HUDEP-2 (cell line): Measurements from ENCODE around the gene ERN1.
A peak's percentile ranks its signal among the peaks of the same experiment; 100 is the strongest.

Source experiments
- DNase-seq, 76 experiments: peaks; one replicate each; lab custom pipeline; 2025; ENCODE audit not compliant: unreplicated experiment in 76 of 76; lab: John Stamatoyannopoulos, UW

Gene ERN1

GRCh38 chr17:64158831-64159590, 29.1 kb upstream of the ERN1 start:
- no peak for DNase-seq

- no peak for DNase-seq
These were observed 28.5 kb upstream of the ERN1 start for GRCh38 chr17:64158406-64158805.

GRCh38 chr17:64157669-64158180, 27.8 kb upstream of the ERN1 start:
- no peak for DNase-seq

- no peak for DNase-seq
These were observed 26.7 kb upstream of the ERN1 start for GRCh38 chr17:64156670-64157069.

- DNase-seq, result no peak
These were observed 26.0 kb upstream of the ERN1 start for GRCh38 chr17:64155751-64156544.

GRCh38 chr17:64155129-64155528, 25.2 kb upstream of the ERN1 start:
- DNase-seq, result no peak

GRCh38 chr17:64154717-64155116, 24.8 kb upstream of the ERN1 start:
- DNase-seq, result no peak

GRCh38 chr17:64154313-64154695, 24.4 kb upstream of the ERN1 start:
- DNase-seq, result no peak

GRCh38 chr17:64153565-64154312, 23.8 kb upstream of the ERN1 start:
- DNase-seq, result no peak

- DNase-seq, result peak in 2 of 76 experiments; percentile 4 to 37
These were observed 22.6 kb upstream of the ERN1 start for GRCh38 chr17:64152428-64153125.

- no peak for DNase-seq
These were observed 21.0 kb upstream of the ERN1 start for GRCh38 chr17:64151016-64151368.

- no peak for DNase-seq
These were observed 20.5 kb upstream of the ERN1 start for GRCh38 chr17:64150237-64151015.

GRCh38 chr17:64149196-64149595, 19.3 kb upstream of the ERN1 start:
- no peak for DNase-seq

- DNase-seq, result peak in 22 of 76 experiments; percentile 2 to 42 (median 19)
These were observed 18.8 kb upstream of the ERN1 start for GRCh38 chr17:64148699-64149098.

- DNase-seq, result peak in 10 of 76 experiments; percentile 5 to 29 (median 16)
These were observed 18.2 kb upstream of the ERN1 start for GRCh38 chr17:64148017-64148631.

GRCh38 chr17:64147110-64148016, 17.4 kb upstream of the ERN1 start:
- DNase-seq, result peak in 30 of 76 experiments; percentile 7 to 69 (median 30)

- DNase-seq, result peak in 53 of 76 experiments; percentile 17 to 71 (median 43)
These were observed 16.6 kb upstream of the ERN1 start for GRCh38 chr17:64146418-64147109.
